Measurements from ENCODE around the gene FOXRED2. TPM values are rescaled to one million over a fixed set of nuclear protein-coding genes. Genes with fewer than 3 reads are reported as not detected.

FOXRED2 gene
- total RNA-seq, 2 experiments from 2014 or later: 22.6 to 48.3 TPM

GRCh38 chr22:36470162-36470993, 36.5 kb downstream of the FOXRED2 start:
- DNase-seq (ENCODE audit: low spot score): peak; percentile 88
- intact Hi-C loops (cut with micrococcal nuclease; ENCODE audit: unreplicated experiment): loop anchor here (1.0 to 5.0 kb wide), 2 partner anchors 83 to 169 kb away; partner anchors contain the start of gene MYH9
- Histone ChIP-seq H3K9me3 (ENCODE audit: low read length) (no peaks in the 10 kb centered on the region), H3K27ac (ENCODE audit: low read depth, low read length, poor library complexity, severe bottlenecking) (no peak overlapping the region), H3K4me3 (ENCODE audit: low read depth, low read length, poor library complexity, severe bottlenecking) (no peak overlapping the region), H3K36me3 (ENCODE audit: insufficient read depth, low read length) (peaks cover 78% of the 10 kb centered on the region), H3K4me2 (ENCODE audit: low read length) (no peak overlapping the region), H3K79me2 (ENCODE audit: insufficient read depth, low read depth, low read length) (no peaks in the 10 kb centered on the region), H3K4me1 (ENCODE audit: insufficient read depth, low read length, poor library complexity, severe bottlenecking) (peaks cover 3% of the 10 kb centered on the region), H2AFZ (ENCODE audit: low read length) (no peak overlapping the region), H3K9me2 (ENCODE audit: insufficient read depth, low read length) (no peaks in the 10 kb centered on the region), H4K20me1 (ENCODE audit: insufficient read depth, low read length) (no peaks in the 10 kb centered on the region)
- TF ChIP-seq CTCF (conservative IDR thresholded peaks at IDR 0.05; ENCODE audit: low read length) (peak; percentile 98), EZH2phosphoT487 (IDR thresholded peaks at IDR 0.05; ENCODE audit: borderline replicate concordance, low read depth, low read length) (no peak)
- ChIA-PET CTCF (ENCODE audit: unreplicated experiment) (interaction anchor here (0.5 to 1.5 kb wide), 5 partner anchors 15 to 231 kb away, joined by 3 to 6 read pairs (median 4); partner anchors contain the start of gene APOL2), POLR2A (interaction anchor here (0.6 kb wide), 1 partner anchor 54 kb away, joined by 3 read pairs; no protein-coding TSS in a partner anchor)
- BruUV-seq (replicated peaks): no TSS peak

- H3K9me2 ChIP-seq (ENCODE audit: insufficient read depth, low read length): no peaks in the 10 kb centered on the region
- TF ChIP-seq CTCF (conservative IDR thresholded peaks at IDR 0.05; ENCODE audit: low read length) (no peak), EZH2phosphoT487 (IDR thresholded peaks at IDR 0.05; ENCODE audit: borderline replicate concordance, low read depth, low read length) (no peak)
- H2AFZ ChIP-seq (ENCODE audit: low read length): no peak overlapping the region
- H3K9me3 ChIP-seq (ENCODE audit: low read length): no peaks in the 10 kb centered on the region
- no peaks in the 10 kb centered on the region for H3K79me2 ChIP-seq (ENCODE audit: insufficient read depth, low read depth, low read length)
- no peaks in the 10 kb centered on the region for H4K20me1 ChIP-seq (ENCODE audit: insufficient read depth, low read length)
- ChIA-PET POLR2A (no interaction called here), CTCF (ENCODE audit: unreplicated experiment) (no interaction called here)
- intact Hi-C loops (cut with micrococcal nuclease; ENCODE audit: unreplicated experiment): no loop called here
- H3K36me3 ChIP-seq (ENCODE audit: insufficient read depth, low read length): peaks cover 66% of the 10 kb centered on the region
- no peak overlapping the region for H3K4me2 ChIP-seq (ENCODE audit: low read length)
- H3K27ac ChIP-seq (ENCODE audit: low read depth, low read length, poor library complexity, severe bottlenecking): no peak overlapping the region
- DNase-seq (ENCODE audit: low spot score): no peak
- peaks cover 3% of the 10 kb centered on the region for H3K4me1 ChIP-seq (ENCODE audit: insufficient read depth, low read length, poor library complexity, severe bottlenecking)
- BruUV-seq (replicated peaks): no TSS peak
- H3K4me3 ChIP-seq (ENCODE audit: low read depth, low read length, poor library complexity, severe bottlenecking): no peak overlapping the region
These were observed 37.6 kb downstream of the FOXRED2 start for GRCh38 chr22:36469094-36469710.

All from OCI-LY7 (cell line).